CD4-positive, alpha-beta T cell treated with Interleukin-6 for 4 hours (primary cell): ENCODE data around the gene SPINT1.

Experiments
- DNase-seq: peaks from one replicate; pipeline ENCODE4 v3.0.0-alpha.2; 2020; ENCODE audit warnings: mixed read lengths

The SPINT1 gene

DNA sequence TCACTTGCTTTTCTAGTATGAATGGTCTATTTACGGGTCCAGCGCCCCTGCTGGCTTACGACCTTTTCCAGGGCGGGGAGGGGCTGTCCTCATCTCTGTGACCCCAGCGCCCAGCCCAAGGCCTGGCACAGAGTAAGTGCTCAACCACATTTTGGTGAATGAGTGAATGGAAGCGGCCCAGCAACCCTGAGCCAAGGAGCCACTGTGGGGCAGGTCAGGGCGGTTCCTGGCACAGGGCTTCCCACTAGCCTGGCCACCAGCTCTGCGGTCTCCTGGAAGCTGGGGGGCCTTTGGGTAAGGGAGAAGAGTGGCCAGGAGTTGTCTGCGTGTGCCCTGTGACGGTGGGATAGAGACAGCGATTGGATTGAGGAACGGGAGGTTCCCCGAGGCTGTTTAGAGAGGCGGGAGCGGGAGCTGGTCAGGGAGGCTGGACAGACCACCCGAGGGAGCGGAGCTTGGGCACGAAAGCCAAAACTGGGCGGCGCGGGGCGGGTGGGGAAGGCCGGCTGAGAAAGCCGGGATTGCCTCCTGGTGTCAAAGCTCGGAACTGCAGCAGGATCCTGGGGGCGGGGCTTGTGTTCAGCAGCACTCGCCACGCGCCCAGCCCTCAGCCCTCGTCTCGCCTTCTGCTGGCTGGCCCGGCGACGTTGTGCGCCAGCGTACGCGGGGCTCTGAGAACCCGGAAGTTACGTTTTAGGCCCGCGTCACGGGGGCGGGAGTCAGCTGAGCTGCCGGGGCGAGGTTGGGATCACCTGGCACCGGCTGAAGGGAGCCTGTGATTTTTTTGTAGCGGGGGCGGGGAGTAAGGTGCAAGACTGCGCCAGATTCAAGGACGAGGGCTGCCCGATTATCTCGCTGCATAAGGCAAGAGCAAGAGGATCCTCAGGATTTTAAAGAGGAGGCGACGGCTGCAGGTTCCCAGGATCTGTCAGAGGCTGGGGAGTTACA lies 50.2 kb downstream of the SPINT1 start, which contains the start of gene VPS18:
VPS18 (plus strand) TSS at position 718 of the 948 bp plus-strand sequence. CDS start 319 bp downstream, outside the sequence.
- DNase-seq: peak; percentile 99

DNA sequence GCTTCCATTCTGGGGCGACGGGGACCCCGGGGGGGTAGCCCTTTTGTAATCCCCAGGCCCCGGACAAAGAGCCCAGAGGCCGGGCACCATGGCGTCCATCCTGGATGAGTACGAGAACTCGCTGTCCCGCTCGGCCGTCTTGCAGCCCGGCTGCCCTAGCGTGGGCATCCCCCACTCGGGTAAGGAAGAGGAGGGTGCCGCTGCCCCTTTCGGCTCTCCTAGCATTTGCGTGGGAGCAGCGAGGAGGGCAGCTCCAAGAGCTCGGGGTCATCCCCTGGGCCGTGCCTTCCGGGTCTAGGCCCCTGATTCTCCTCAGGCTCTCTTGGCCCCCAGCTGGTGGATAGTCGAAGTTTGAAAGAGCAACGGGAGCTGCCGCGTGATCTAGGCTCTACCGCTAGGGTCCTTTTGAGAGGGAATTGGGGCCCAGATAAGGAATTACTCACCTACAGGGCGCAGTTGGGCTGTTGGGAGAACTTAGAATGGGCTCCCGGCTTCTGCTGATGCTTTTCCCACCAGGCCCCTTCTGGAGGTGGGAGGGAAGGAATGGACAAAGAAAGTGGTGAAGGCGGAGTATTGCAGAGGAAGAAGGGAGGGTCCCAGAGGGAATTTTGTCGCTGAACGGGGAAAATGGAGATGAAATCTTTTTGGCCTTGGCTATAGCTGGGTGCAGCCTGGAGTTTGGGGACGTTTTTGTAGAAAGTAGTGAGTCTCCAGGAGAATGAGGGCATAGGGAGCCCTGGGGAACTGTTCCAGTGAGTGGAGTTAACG lies 51.0 kb downstream of the SPINT1 start:
- DNase-seq: peak; percentile 60

DNA sequence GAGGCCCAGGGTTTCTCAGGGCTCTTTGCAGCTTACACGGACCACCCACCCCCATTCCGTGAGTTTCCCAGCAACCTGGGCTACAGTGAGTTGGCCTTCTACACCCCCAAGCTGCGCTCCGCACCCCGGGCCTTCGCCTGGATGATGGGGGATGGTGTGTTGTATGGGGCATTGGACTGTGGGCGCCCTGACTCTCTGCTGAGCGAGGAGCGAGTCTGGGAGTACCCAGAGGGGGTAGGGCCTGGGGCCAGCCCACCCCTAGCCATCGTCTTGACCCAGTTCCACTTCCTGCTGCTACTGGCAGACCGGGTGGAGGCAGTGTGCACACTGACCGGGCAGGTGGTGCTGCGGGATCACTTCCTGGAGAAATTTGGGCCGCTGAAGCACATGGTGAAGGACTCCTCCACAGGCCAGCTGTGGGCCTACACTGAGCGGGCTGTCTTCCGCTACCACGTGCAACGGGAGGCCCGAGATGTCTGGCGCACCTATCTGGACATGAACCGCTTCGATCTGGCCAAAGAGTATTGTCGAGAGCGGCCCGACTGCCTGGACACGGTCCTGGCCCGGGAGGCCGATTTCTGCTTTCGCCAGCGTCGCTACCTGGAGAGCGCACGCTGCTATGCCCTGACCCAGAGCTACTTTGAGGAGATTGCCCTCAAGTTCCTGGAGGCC lies 55.8 kb downstream of the SPINT1 start:
- DNase-seq: no peak

DNA sequence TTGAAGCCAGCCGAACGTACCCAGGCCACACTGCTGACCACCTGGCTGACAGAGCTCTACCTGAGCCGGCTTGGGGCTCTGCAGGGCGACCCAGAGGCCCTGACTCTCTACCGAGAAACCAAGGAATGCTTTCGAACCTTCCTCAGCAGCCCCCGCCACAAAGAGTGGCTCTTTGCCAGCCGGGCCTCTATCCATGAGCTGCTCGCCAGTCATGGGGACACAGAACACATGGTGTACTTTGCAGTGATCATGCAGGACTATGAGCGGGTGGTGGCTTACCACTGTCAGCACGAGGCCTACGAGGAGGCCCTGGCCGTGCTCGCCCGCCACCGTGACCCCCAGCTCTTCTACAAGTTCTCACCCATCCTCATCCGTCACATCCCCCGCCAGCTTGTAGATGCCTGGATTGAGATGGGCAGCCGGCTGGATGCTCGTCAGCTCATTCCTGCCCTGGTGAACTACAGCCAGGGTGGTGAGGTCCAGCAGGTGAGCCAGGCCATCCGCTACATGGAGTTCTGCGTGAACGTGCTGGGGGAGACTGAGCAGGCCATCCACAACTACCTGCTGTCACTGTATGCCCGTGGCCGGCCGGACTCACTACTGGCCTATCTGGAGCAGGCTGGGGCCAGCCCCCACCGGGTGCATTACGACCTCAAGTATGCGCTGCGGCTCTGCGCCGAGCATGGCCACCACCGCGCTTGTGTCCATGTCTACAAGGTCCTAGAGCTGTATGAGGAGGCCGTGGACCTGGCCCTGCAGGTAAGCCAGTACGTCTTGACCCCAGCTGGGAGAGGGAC lies 56.6 kb downstream of the SPINT1 start:
- DNase-seq: no peak

DNA sequence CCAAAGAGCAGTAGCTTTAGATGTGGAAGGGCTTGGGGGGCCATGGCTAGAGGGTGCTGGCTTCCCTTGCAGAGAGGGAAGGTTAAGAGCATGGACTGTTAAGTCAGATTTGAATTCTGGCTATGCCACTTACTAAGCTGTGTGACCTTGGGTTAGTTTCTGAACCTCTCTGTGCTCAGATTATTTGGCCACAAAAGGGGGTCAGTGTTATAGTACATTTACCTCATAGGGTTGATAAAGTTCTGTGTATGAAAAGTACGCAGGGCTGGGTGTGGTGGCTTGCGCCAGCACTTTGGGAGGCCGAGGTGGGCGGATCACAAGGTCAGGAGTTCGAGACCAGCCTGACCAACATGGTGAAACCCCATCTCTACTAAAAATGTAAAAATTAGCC lies 57.2 kb downstream of the SPINT1 start:
- DNase-seq: no peak

DNA sequence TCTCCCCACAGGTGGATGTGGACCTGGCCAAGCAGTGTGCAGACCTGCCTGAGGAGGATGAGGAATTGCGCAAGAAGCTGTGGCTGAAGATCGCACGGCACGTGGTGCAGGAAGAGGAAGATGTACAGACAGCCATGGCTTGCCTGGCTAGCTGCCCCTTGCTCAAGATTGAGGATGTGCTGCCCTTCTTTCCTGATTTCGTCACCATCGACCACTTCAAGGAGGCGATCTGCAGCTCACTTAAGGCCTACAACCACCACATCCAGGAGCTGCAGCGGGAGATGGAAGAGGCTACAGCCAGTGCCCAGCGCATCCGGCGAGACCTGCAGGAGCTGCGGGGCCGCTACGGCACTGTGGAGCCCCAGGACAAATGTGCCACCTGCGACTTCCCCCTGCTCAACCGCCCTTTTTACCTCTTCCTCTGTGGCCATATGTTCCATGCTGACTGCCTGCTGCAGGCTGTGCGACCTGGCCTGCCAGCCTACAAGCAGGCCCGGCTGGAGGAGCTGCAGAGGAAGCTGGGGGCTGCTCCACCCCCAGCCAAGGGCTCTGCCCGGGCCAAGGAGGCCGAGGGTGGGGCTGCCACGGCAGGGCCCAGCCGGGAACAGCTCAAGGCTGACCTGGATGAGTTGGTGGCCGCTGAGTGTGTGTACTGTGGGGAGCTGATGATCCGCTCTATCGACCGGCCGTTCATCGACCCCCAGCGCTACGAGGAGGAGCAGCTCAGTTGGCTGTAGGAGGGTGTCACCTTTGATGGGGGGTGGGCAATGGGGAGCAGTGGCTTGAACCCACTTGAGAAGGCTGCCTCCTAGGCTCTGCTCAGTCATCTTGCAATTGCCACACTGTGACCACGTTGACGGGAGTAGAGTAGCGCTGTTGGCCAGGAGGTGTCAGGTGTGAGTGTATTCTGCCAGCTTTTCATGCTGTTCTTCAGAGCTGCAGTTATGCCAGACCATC lies 59.0 kb downstream of the SPINT1 start:
- DNase-seq: no peak

DNA sequence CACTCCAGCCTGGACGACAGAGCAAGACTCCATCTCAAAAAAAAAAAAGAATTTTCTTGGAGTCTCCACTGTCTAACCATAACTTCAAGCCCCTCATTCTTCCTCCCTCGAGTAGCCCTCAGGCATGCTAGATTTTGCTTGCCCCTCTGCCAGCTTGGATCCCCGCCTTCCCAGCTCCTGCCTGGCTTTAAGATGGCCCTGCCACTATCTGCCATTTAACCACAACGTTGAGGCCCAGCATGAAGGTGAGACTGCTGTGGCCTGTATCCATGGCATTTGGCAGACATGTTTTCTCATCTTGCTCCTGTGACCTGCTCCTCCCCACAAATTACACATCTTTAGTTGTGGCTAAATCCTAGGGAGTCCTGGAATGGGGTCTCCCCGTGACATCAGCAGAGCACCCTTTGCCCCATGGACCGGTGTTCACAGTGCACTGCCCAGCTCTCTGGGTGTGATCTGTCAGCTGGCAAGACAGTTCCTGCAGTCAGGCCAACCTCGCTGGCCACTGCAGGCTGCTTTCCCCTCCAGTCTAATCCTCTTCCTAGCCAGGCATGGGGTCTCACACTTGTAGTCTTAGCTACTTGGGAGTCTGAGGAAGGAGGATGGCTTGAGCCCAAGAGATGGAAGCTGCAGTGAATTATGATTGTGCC lies 60.8 kb downstream of the SPINT1 start:
- DNase-seq: no peak

DNA sequence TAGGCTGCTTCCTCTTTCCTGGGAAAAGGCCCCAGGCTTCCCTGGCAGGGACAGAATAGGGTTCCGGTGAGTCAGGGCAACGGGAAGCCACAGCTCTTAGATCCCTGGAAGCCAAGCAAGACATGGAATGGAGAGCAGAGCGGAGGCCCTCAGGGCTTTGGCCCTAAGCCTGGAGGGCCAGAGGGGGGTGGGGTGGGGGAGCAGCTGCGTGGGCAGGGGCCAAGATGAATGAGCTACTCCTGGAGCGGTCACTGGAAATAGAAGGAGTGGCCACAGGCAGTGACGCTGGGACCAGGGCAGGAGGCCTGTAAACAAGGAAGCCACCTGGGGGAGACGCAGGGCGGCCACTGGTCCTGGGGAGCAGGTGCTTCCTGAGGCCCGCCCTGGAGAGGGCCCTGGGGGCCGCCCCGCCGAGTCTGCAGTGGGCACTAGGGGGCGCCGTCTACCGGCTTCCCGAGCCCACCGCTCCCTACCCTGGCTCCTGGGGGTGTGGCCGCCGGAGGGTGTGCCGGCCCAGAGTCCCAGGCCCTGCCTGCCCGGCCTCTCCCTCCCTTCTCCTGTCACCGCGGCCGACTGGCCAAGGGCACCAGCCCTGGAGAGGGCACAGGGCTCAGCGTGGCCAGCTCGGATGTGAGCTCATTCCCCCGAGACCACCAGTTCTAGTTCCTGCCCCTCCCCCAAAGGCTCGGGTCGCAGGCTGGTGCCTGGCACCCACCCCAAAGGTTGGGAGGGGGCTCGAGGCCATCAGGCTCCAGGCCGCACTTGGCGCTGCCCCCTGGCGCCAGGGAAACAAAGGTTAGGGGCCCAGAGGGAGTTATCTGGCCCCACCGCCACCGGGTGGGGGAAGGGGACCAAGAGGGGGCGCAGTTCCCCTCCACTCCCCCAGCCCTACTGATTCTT lies 62.5 kb downstream of the SPINT1 start:
- peak; percentile 81 for DNase-seq

DNA sequence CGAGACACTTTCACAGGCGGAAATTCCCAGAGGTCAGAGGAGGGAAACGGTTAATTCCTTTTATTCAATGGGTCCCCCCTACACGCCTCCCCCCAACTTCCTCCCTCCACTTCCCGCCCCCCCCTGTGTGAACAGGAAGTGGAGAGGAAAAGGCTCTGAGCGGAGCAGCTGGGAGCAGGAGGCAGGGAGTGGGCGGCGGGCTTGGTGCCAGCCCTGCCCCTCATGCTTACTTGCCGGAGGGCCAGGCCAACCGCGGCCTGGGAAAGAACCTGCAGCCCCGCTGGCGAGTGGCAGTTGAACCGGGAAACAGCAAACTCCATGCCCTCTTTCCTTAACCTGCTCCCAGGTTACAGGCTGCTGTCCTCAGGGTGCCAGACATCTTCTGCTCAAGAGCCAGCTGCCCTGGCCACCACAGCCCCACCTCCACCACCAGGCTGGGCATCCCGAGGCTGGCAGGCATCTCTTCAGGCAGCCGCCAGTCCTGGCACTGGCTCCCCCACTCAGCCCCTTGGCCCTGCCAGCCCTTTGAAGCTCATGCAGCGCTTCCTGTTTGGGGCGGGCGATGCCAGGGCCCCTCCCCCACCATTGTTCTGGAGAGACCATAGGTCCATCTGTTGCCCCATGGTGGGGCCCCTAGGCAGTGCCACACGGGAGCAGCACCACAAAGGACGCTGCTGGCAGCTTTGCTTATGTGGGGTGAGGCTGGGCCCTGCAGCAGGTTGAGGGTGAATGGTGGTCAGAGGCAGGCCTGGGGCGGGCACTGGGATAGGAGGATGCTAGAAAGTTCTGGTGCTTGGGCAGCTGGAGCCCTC lies 63.3 kb downstream of the SPINT1 start:
- DNase-seq: peak; percentile 74
